RWPE2 (cell line): Measurements from ENCODE around the gene SLC19A1.

Experiments used
- ATAC-seq: fragments of 200-7000 bp; cut with Tn5 transposase; 3 replicates; pipeline ENCODE4 v1.9.1; 2021; ENCODE audit warnings: low read depth
- DNase-seq: peaks from one replicate; pipeline ENCODE4 v3.0.0-alpha.2; 2020; ENCODE audit warnings: low spot score
- H3K27ac ChIP-seq: fragments of 450-650 bp; 2 replicates; pipeline ENCODE4 v1.5.1; 2017; ENCODE audit warnings: mild to moderate bottlenecking; ENCODE audit not compliant: poor library complexity, severe bottlenecking
- H3K27me3 ChIP-seq: fragments of 250-450 bp; sonication (Bioruptor Pico); 2 replicates; pipeline ENCODE4 v1.5.1; 2021; ENCODE audit warnings: mild to moderate bottlenecking, moderate library complexity; ENCODE audit not compliant: insufficient read depth, poor library complexity, severe bottlenecking
- H3K36me3 ChIP-seq: fragments of 250-450 bp; sonication (Bioruptor Pico); 2 replicates; pipeline ENCODE4 v1.5.1; 2020; ENCODE audit warnings: low read depth, mild to moderate bottlenecking, moderate library complexity
- H3K4me1 ChIP-seq: fragments of 250-450 bp; sonication (Bioruptor Pico); 2 replicates; pipeline ENCODE4 v1.5.1; 2021; ENCODE audit warnings: mild to moderate bottlenecking, moderate library complexity; ENCODE audit not compliant: insufficient read depth, poor library complexity, severe bottlenecking
- H3K4me3 ChIP-seq: fragments of 250-450 bp; sonication (Bioruptor Pico); 2 replicates; pipeline ENCODE4 v1.5.1; 2021; ENCODE audit warnings: mild to moderate bottlenecking, moderate library complexity; ENCODE audit not compliant: severe bottlenecking
- H3K9me3 ChIP-seq: fragments of 250-450 bp; sonication (Bioruptor Pico); 2 replicates; pipeline ENCODE4 v1.5.1; 2021; ENCODE audit warnings: mild to moderate bottlenecking, moderate library complexity; ENCODE audit not compliant: severe bottlenecking
- CTCF ChIP-seq: fragments of 450-650 bp; IDR thresholded peaks from one replicate; pipeline ENCODE4 v1.5.1; 2017; ENCODE audit warnings: mild to moderate bottlenecking, moderate library complexity; ENCODE audit not compliant: poor library complexity, severe bottlenecking

SLC19A1 gene

GRCh38 chr21:45542242-45542666 lies at the start of gene SLC19A1:
Gene SLC19A1, minus strand, starts transcription at chr21:45542440. Its CDS starts 4,481 bp downstream, at chr21:45537959.
- no peaks in the 10 kb centered on the region for H3K4me1 ChIP-seq
- H3K36me3 ChIP-seq: no peaks in the 10 kb centered on the region
- no peaks in the 10 kb centered on the region for H3K9me3 ChIP-seq
- H3K4me3 ChIP-seq: peak within 1 kb of the TSS; percentile 82
- H3K27me3 ChIP-seq: no peaks in the 10 kb centered on the region
- H3K27ac ChIP-seq: peak within 1 kb of the TSS; percentile 57
- TF ChIP-seq CTCF: no peak
- ATAC-seq (peak; percentile 69), DNase-seq (peak; percentile 42)

GRCh38 chr21:45591619-45592207 lies 49.5 kb upstream of the SLC19A1 start:
- H3K9me3 ChIP-seq: no peaks in the 10 kb centered on the region
- ATAC-seq (no peak), DNase-seq (no peak)
- no peak overlapping the region for H3K27ac ChIP-seq
- H3K4me3 ChIP-seq: no peak overlapping the region
- no peaks in the 10 kb centered on the region for H3K36me3 ChIP-seq
- no peak for TF ChIP-seq CTCF
- no peaks in the 10 kb centered on the region for H3K4me1 ChIP-seq
- H3K27me3 ChIP-seq: peaks cover 14% of the 10 kb centered on the region

DNA sequence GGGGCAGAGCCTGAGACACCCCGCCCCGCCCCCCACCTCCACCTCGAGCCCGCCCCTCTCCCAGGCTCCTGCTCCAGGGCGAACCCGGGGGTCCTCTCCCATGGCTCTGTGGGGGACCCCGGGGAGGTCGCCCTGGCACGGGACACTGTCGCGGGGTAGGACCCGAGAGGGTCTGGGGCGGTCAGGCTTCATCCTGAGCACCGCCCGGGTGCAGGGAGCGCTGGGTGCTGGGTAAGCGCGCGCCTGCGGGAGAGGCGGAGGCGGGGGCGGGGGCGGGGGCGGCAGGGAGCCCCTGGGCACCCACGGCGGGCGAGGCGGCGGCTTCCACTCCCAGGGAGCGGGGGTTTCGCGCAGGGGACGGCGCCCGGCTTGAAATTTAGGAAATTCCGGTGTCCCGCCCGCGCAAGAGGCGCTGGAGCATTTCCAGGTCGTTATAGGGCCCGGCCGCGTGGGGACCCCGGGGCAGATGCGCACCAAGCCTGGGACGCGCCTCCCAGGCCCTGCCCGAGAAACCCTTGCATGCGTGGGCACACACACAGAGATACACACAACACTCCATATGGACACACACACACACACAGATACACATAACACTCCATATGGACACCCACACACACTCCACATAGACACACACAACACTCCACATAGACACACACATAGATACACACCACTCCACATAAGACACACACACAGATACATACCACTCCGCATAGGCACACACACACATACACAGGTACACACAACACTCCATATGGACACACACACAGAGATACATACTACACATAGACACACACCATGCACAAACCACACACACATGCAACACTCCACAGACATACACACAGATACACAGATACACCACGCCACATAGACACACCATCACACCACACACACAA lies 48.7 kb upstream of the SLC19A1 start:
- H3K27ac ChIP-seq: no peak overlapping the region
- ATAC-seq (peak; percentile 69), DNase-seq (no peak)
- no peak for TF ChIP-seq CTCF
- peak overlapping the region; percentile 43 for H3K4me3 ChIP-seq
- H3K27me3 ChIP-seq: peaks cover 14% of the 10 kb centered on the region
- H3K9me3 ChIP-seq: peaks cover 1% of the 10 kb centered on the region
- H3K36me3 ChIP-seq: no peaks in the 10 kb centered on the region
- no peaks in the 10 kb centered on the region for H3K4me1 ChIP-seq

DNA sequence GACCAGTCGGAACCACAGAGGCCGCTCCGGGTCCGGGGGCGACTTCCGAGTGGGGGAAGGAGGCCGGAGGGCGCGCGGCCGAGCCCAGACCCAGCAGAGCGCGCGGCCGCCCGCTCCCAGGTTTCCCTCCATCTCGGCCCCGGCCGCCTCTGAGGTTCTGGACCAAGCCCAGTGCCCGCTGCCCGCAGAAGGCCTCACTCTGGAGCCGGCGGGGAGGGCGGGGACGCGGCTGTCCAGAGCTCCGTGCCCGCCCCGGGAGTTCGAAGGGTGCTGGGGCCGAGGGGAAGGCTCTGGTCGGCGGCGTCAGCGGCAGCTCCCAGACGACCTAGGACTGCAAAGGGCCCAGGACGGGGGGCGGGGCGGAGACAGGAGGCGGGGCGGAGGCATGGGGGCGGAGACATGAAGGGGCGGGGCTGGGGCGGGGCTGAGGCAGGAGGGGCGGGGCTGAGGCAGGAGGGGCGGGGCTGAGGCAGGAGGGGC lies 48.0 kb upstream of the SLC19A1 start:
- Histone ChIP-seq H3K36me3 (no peaks in the 10 kb centered on the region), H3K27ac (no peak overlapping the region), H3K4me3 (peak overlapping the region; percentile 43), H3K4me1 (no peaks in the 10 kb centered on the region), H3K9me3 (peaks cover 2% of the 10 kb centered on the region), H3K27me3 (peaks cover 14% of the 10 kb centered on the region)
- no peak for DNase-seq
- TF ChIP-seq CTCF: no peak
- ATAC-seq: peak; percentile 82
